ENCODE measurements around the gene PLPPR3.

PLPPR3 gene

GRCh38 chr19:800360-801029, 21.3 kb downstream of the PLPPR3 start:
- ChIA-PET CTCF (no interaction called here), POLR2A (interaction anchor here (3.3 kb wide), 1 partner anchor 10 kb away, joined by 14 read pairs; no protein-coding TSS in a partner anchor)
- no peak for DNase-seq (ENCODE audit: extremely low spot score)
- no peak for TF ChIP-seq CTCF (IDR thresholded peaks at IDR 0.05; ENCODE audit: control extremely low read depth, extremely low read depth, low read depth, missing control alignments)

GRCh38 chr19:799076-799881, 22.5 kb downstream of the PLPPR3 start:
- TF ChIP-seq CTCF (IDR thresholded peaks at IDR 0.05; ENCODE audit: control extremely low read depth, extremely low read depth, low read depth, missing control alignments): no peak
- no peak for DNase-seq (ENCODE audit: extremely low spot score)
- ChIA-PET CTCF (no interaction called here), POLR2A (interaction anchor here (0.7 to 3.3 kb wide), 3 partner anchors 11 to 79 kb away, joined by 3 to 14 read pairs (median 3); no protein-coding TSS in a partner anchor)

GRCh38 chr19:798415-799075, 23.2 kb downstream of the PLPPR3 start:
- peak; percentile 28 for DNase-seq (ENCODE audit: extremely low spot score)
- ChIA-PET CTCF (no interaction called here), POLR2A (interaction anchor here (0.5 to 3.3 kb wide), 4 partner anchors 12 to 81 kb away, joined by 3 to 14 read pairs (median 4); no protein-coding TSS in a partner anchor)
- TF ChIP-seq CTCF (IDR thresholded peaks at IDR 0.05; ENCODE audit: control extremely low read depth, extremely low read depth, low read depth, missing control alignments): no peak

GRCh38 chr19:797528-798414, 24.0 kb downstream of the PLPPR3 start:
- ChIA-PET CTCF (no interaction called here), POLR2A (interaction anchor here (0.5 to 1.1 kb wide), 2 partner anchors 17 to 81 kb away, joined by 3 to 4 read pairs; no protein-coding TSS in a partner anchor)
- no peak for TF ChIP-seq CTCF (IDR thresholded peaks at IDR 0.05; ENCODE audit: control extremely low read depth, extremely low read depth, low read depth, missing control alignments)
- DNase-seq (ENCODE audit: extremely low spot score): peak; percentile 98

GRCh38 chr19:796692-797527, 24.8 kb downstream of the PLPPR3 start, which contains the start of gene PTBP1:
PTBP1 (plus strand) TSS chr19:797452; CDS start chr19:797498, 46 bp downstream.
- CTCF ChIA-PET: no interaction called here
- no peak for TF ChIP-seq CTCF (IDR thresholded peaks at IDR 0.05; ENCODE audit: control extremely low read depth, extremely low read depth, low read depth, missing control alignments)
- POLR2A ChIA-PET: interaction anchor here (1.0 kb wide), 1 partner anchor 216 kb away, joined by 3 read pairs; no protein-coding TSS in a partner anchor
- DNase-seq (ENCODE audit: extremely low spot score): peak; percentile 99
